Endometrium (tissue), 2 donors: ENCODE measurements around the gene RPL29.

Experiments used
- FAIRE-seq: peaks from 2 replicates; lab custom pipeline; 2012; peaks lifted over from hg19 to GRCh38; lab: Jason Lieb, UNC
- donor health status: control.
- donor health status: control.

Gene RPL29

GRCh38 chr3:51982838-51983577 lies 12.7 kb downstream of the RPL29 start, which contains the start of gene ACY1:
TSS of gene ACY1 (plus strand) at chr3:51983535. CDS start at chr3:51984065, 530 bp downstream.
- FAIRE-seq: no peak

- no peak for FAIRE-seq
Measured at GRCh38 chr3:51982352-51982837, 13.3 kb downstream of the RPL29 start.

- FAIRE-seq: no peak
Measured at GRCh38 chr3:51980253-51980652, 15.4 kb downstream of the RPL29 start.

- no peak for FAIRE-seq
Measured at GRCh38 chr3:51978143-51978502, 17.6 kb downstream of the RPL29 start.

GRCh38 chr3:51977446-51978142 lies 18.1 kb downstream of the RPL29 start:
- no peak for FAIRE-seq

- FAIRE-seq: no peak
Measured at GRCh38 chr3:51975852-51976549, 19.7 kb downstream of the RPL29 start.

GRCh38 chr3:51974963-51975851 lies 20.5 kb downstream of the RPL29 start, which contains the start of gene ABHD14A:
TSS of gene ABHD14A (plus strand) at chr3:51975064. CDS start at chr3:51975136, 72 bp downstream.
- no peak for FAIRE-seq

GRCh38 chr3:51974277-51974962 lies 21.3 kb downstream of the RPL29 start:
- FAIRE-seq: no peak

GRCh38 chr3:51971350-51971749 lies 24.3 kb downstream of the RPL29 start:
- no peak for FAIRE-seq

- FAIRE-seq: no peak
Measured at GRCh38 chr3:51970606-51971300, 24.9 kb downstream of the RPL29 start.

- no peak for FAIRE-seq
Measured at GRCh38 chr3:51969841-51970240, 25.9 kb downstream of the RPL29 start.

GRCh38 chr3:51968883-51969678 lies 26.6 kb downstream of the RPL29 start:
- no peak for FAIRE-seq

- FAIRE-seq: no peak
Measured at GRCh38 chr3:51968170-51968775, 27.4 kb downstream of the RPL29 start.

GRCh38 chr3:51967384-51968169 lies 28.1 kb downstream of the RPL29 start, which contains the start of gene PCBP4:
TSS of gene PCBP4 (minus strand) at chr3:51967454. CDS start at chr3:51961240, 6,214 bp downstream.
- FAIRE-seq: no peak

GRCh38 chr3:51966922-51967383 lies 28.7 kb downstream of the RPL29 start:
- no peak for FAIRE-seq

- FAIRE-seq: no peak
Measured at GRCh38 chr3:51966486-51966885, 29.2 kb downstream of the RPL29 start.

- FAIRE-seq: no peak
Measured at GRCh38 chr3:51966016-51966415, 29.7 kb downstream of the RPL29 start.

- no peak for FAIRE-seq
Measured at GRCh38 chr3:51964521-51964920, 31.2 kb downstream of the RPL29 start.
